Endothelial cell of umbilical vein (primary cell): Measurements from ENCODE around the gene CRYZL1. TPM values are rescaled to one million over a fixed set of nuclear protein-coding genes. Genes with fewer than 3 reads are reported as not detected.

Experiments used
- BruUV-seq: library from RNA; stranded (reverse); fragments of 400-500 nt; replicated peaks from 2 replicates; lab custom pipeline; 2021; lab: Mats Ljungman, UMichigan
- CTCF ChIA-PET: fragments of 300-600, 350-600 bp; sonication (Branson Sonifier 250); formaldehyde crosslinking; loops from one replicate; lab custom pipeline; 2021; ENCODE audit warnings: antibody characterized with exemption, inconsistent platforms; lab: Charles Lee
- POLR2A ChIA-PET: fragments of 300-600, 350-600 bp; sonication (Branson Sonifier 250); formaldehyde crosslinking; loops from one replicate; lab custom pipeline; 2021; ENCODE audit warnings: antibody characterized with exemption, inconsistent platforms; lab: Charles Lee
- DNase-seq: peaks from one replicate; pipeline ENCODE4 v3.0.0-alpha.2; 2011; ENCODE audit warnings: low read depth, low spot score
- FAIRE-seq: peaks from 2 replicates; lab custom pipeline; 2011; peaks lifted over from hg19 to GRCh38; lab: Jason Lieb, UNC
- H2AFZ ChIP-seq: 2 replicates; pipeline ENCODE4 v1.6.0; 2012; ENCODE audit warnings: low read depth, low read length, control low read depth, inconsistent platforms
- H3K27ac ChIP-seq: 2 replicates; pipeline ENCODE4 v1.5.1; 2011; ENCODE audit warnings: low read depth, mild to moderate bottlenecking, control low read depth, low read length, moderate library complexity; ENCODE audit not compliant: insufficient read depth
- H3K27me3 ChIP-seq, 2 experiments: 2 replicates each; pipeline versions ENCODE4 v1.6.0 to v1.6.1; 2011; ENCODE audit warnings: low read length in 2 of 2, mixed read lengths in 1 of 2; ENCODE audit not compliant: control insufficient read depth in 2 of 2, insufficient read depth in 2 of 2
- H3K36me3 ChIP-seq, 2 experiments: 2 replicates in 1 of 2; 3 replicates in 1 of 2; pipeline ENCODE4 v1.5.1; 2011; ENCODE audit warnings: low read length in 2 of 2, mild to moderate bottlenecking in 1 of 2, moderate library complexity in 1 of 2; ENCODE audit not compliant: control insufficient read depth in 2 of 2, insufficient read depth in 2 of 2; ENCODE audit errors: extremely low read depth in 1 of 2
- H3K4me1 ChIP-seq: 3 replicates; pipeline ENCODE4 v1.5.1; 2011; ENCODE audit warnings: mild to moderate bottlenecking, low read length; ENCODE audit not compliant: control insufficient read depth, insufficient read depth; ENCODE audit errors: extremely low read depth
- H3K4me2 ChIP-seq: 2 replicates; pipeline ENCODE4 v1.6.1; 2011; ENCODE audit warnings: low read length, control low read depth, mixed read lengths; ENCODE audit not compliant: insufficient read depth
- H3K4me3 ChIP-seq, 3 experiments: fragments of 200-600 bp in 1 of 3; sonication (generic), shearing (Covaris generic) in 1 of 3; replicated peaks in 1 of 3; 2 replicates each; pipeline ENCODE4 v1.5.1; 2011 to 2016; ENCODE audit warnings: control low read depth in 3 of 3, low read length in 3 of 3, mild to moderate bottlenecking in 2 of 3, inconsistent platforms in 1 of 3, low read depth in 1 of 3, moderate library complexity in 1 of 3; ENCODE audit not compliant: insufficient read depth in 1 of 3
- H3K79me2 ChIP-seq: 2 replicates; pipeline ENCODE4 v1.6.0; 2012; ENCODE audit warnings: low read length, inconsistent platforms; ENCODE audit not compliant: control insufficient read depth, insufficient read depth
- H3K9ac ChIP-seq: replicated peaks from 2 replicates; pipeline ENCODE3; 2011; ENCODE audit warnings: low read length, control low read depth; ENCODE audit not compliant: insufficient read depth; ENCODE audit errors: extremely low read depth
- H3K9me1 ChIP-seq: replicated peaks from 3 replicates; pipeline ENCODE4 v1.6.0; 2011; ENCODE audit warnings: mild to moderate bottlenecking, low read length; ENCODE audit not compliant: control insufficient read depth, insufficient read depth; ENCODE audit errors: extremely low read depth
- H3K9me3 ChIP-seq: replicated peaks from 2 replicates; pipeline ENCODE4 v1.5.1; 2012; ENCODE audit warnings: low read length, inconsistent platforms; ENCODE audit not compliant: control insufficient read depth, insufficient read depth
- H4K20me1 ChIP-seq: replicated peaks from 2 replicates; pipeline ENCODE3; 2011; ENCODE audit warnings: mild to moderate bottlenecking, low read length; ENCODE audit not compliant: control insufficient read depth, insufficient read depth; ENCODE audit errors: extremely low read depth
- CTCF ChIP-seq, 2 donors: IDR thresholded peaks; 1 replicate in 1 of 2; 2 replicates in 1 of 2; pipeline ENCODE4 v1.5.1; 2011; ENCODE audit warnings: low read length in 2 of 2, mild to moderate bottlenecking in 2 of 2, moderate library complexity in 2 of 2, control low read depth in 1 of 2, inconsistent platforms in 1 of 2, low read depth in 1 of 2; ENCODE audit not compliant: insufficient read depth in 1 of 2; ENCODE audit errors: extremely low read depth in 1 of 2
- EZH2 ChIP-seq: IDR thresholded peaks from 2 replicates; pipeline ENCODE4 v1.6.1; 2012; ENCODE audit warnings: borderline replicate concordance, low read depth, mild to moderate bottlenecking, moderate library complexity, low read length, inconsistent platforms; ENCODE audit not compliant: severe bottlenecking
- FOS ChIP-seq: IDR thresholded peaks from 2 replicates; pipeline ENCODE4 v1.6.1; 2011; ENCODE audit warnings: mild to moderate bottlenecking, low read length, moderate library complexity, borderline replicate concordance; ENCODE audit not compliant: insufficient read depth
- GATA2 ChIP-seq: IDR thresholded peaks from 2 replicates; pipeline ENCODE4 v1.7.0; 2011; ENCODE audit warnings: low read depth, mild to moderate bottlenecking, moderate library complexity, mixed read lengths, low read length; ENCODE audit not compliant: insufficient read length, insufficient read depth
- JUN ChIP-seq: IDR thresholded peaks from 2 replicates; pipeline ENCODE4 v1.6.1; 2011; ENCODE audit warnings: borderline replicate concordance, low read depth; ENCODE audit not compliant: insufficient read length, insufficient read depth
- MAX ChIP-seq: IDR thresholded peaks from 2 replicates; pipeline ENCODE4 v1.6.1; 2011; ENCODE audit not compliant: insufficient read depth, insufficient read length
- POLR2A ChIP-seq: IDR thresholded peaks from 2 replicates; pipeline ENCODE4 v1.6.1; 2012; ENCODE audit warnings: low read depth, mild to moderate bottlenecking, control low read depth, low read length
- dilution Hi-C: fragments of 300-500 bp; cut with MboI; formaldehyde crosslinking; loops from one replicate; pipeline ENCODE4 v1.15.0; 2019; ENCODE audit warnings: low sequenced_read_pairs; ENCODE audit not compliant: extremely low pct_ligation_motif_present
- intact Hi-C: fragments of 100-400 bp; cut with micrococcal nuclease; formaldehyde crosslinking; loops from one replicate; pipeline ENCODE4 v1.10.0; 2022
- polyA plus RNA-seq, 4 experiments: library from polyadenylated mRNA; depleted of rRNA in 3 of 4; stranded (reverse) in 3 of 4; unstranded in 1 of 4; fragments of >200 nt; gene quantifications; 2 replicates each; pipeline versions ENCODE4 v1.2.1 to v1.2.3, GENCODE V29; 2011 to 2012; ENCODE audit warnings: missing spikeins in 1 of 4
- total RNA-seq: library from RNA; stranded (reverse); gene quantifications from 2 replicates; pipeline ENCODE4 v1.2.3, GENCODE V29; 2021

Gene CRYZL1
- total and polyA plus RNA-seq, 2 donors (not counting 3 experiments of a cell fraction or from before 2014, with no cell fraction given) = 26.4 to 42.1 TPM

DNA sequence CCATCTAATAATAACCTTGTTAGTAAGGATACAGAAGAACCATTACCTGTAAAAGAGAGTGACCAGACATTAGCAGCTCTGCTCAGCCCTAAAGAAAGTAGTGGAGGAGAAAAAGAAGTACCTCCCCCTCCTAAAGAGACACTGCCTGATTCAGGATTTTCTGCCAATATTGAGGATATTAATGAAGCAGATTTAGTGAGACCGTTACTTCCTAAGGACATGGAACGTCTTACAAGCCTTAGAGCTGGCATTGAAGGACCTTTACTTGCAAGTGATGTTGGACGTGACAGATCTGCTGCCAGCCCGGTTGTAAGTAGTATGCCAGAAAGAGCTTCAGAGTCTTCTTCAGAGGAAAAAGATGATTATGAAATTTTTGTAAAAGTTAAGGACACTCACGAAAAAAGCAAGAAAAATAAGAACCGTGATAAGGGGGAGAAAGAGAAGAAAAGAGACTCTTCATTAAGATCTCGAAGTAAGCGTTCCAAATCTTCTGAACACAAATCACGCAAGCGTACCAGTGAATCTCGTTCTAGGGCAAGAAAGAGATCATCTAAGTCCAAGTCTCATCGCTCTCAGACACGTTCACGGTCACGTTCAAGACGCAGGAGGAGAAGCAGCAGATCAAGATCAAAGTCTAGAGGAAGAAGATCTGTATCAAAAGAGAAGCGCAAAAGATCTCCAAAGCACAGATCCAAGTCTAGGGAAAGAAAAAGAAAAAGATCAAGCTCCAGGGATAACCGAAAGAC lies 87.1 kb downstream of the CRYZL1 start:
- Histone ChIP-seq H3K4me1 (no peaks in the 10 kb centered on the region), H2AFZ (no peak overlapping the region), H3K27ac (no peak overlapping the region), H3K4me2 (no peak overlapping the region), H3K9ac (no peak overlapping the region), H3K79me2 (peaks cover 98% of the 10 kb centered on the region), H3K36me3 (peaks cover 46 to 68% of the 10 kb centered on the region in 2 experiments), H3K27me3 (no peaks in the 10 kb centered on the region), H3K4me3 (no peak overlapping the region), H4K20me1 (peaks cover 21% of the 10 kb centered on the region), H3K9me1 (no peaks in the 10 kb centered on the region), H3K9me3 (no peaks in the 10 kb centered on the region)
- BruUV-seq = TSS peak; percentile 12
- FAIRE-seq (no peak), DNase-seq (no peak)
- intact Hi-C loops (no loop called here), dilution Hi-C loops (no loop called here)
- POLR2A ChIA-PET = no interaction called here
- CTCF ChIA-PET = interaction anchor here (0.9 to 1.3 kb wide), 3 partner anchors 10 to 51 kb away, joined by 4 to 6 read pairs (median 4); no protein-coding TSS in a partner anchor
- TF ChIP-seq MAX = no peak
- TF ChIP-seq GATA2 = no peak
- no peak for TF ChIP-seq JUN
- TF ChIP-seq EZH2 = no peak
- no peak for TF ChIP-seq FOS

DNA sequence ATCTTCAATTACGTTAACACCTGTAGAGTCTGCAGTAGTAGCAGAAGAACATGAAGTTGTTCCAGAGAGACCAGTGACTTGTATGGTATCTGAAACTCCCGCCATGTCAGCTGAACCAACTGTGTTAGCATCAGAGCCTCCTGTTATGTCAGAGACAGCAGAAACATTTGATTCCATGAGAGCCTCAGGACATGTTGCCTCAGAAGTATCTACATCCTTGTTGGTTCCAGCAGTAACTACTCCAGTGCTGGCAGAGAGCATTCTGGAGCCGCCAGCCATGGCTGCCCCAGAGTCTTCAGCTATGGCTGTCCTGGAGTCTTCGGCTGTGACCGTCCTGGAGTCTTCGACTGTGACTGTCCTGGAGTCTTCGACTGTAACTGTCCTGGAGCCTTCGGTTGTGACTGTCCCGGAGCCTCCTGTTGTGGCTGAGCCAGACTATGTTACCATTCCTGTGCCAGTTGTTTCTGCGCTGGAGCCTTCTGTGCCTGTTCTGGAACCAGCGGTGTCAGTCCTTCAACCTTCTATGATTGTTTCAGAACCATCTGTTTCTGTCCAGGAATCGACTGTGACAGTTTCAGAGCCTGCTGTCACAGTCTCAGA lies 88.4 kb downstream of the CRYZL1 start:
- FAIRE-seq = no peak
- CTCF ChIA-PET = no interaction called here

More for the DNA sequence above, 88.4 kb downstream of the CRYZL1 start:
- no peak overlapping the region for H2AFZ ChIP-seq
- peaks cover 20% of the 10 kb centered on the region for H4K20me1 ChIP-seq
- H3K4me1 ChIP-seq = no peaks in the 10 kb centered on the region
- BruUV-seq = no TSS peak
- intact Hi-C loops = no loop called here
- peaks cover 98% of the 10 kb centered on the region for H3K79me2 ChIP-seq
- H3K9me1 ChIP-seq = no peaks in the 10 kb centered on the region
- peaks cover 46 to 66% of the 10 kb centered on the region in 2 experiments for H3K36me3 ChIP-seq
- dilution Hi-C loops = no loop called here
- POLR2A ChIA-PET = no interaction called here
- H3K9me3 ChIP-seq = no peaks in the 10 kb centered on the region
- H3K27ac ChIP-seq = no peak overlapping the region
- TF ChIP-seq CTCF (IDR thresholded peaks at IDR 0.05; ENCODE audit: extremely low read depth in 1 of 2, insufficient read depth in 1 of 2, low read depth in 1 of 2, low read length in 2 of 2) (no peak), POLR2A (peak; percentile 11)
- H3K27me3 ChIP-seq = no peaks in the 10 kb centered on the region
- no peak overlapping the region for H3K4me3 ChIP-seq
- no peak overlapping the region for H3K4me2 ChIP-seq
- no peak for DNase-seq
- no peak overlapping the region for H3K9ac ChIP-seq
